Astrocyte of the hippocampus (primary cell): ENCODE measurements around the gene CLEC16A.
"Not testable (repeated sequence)": the region's sequence is repeated elsewhere in the genome, so short reads cannot be mapped to it uniquely, and the experiment has no call there.

Experiments
- DNase-seq: peaks from one replicate; pipeline ENCODE4 v3.0.0; 2011; ENCODE audit warnings: low read depth, low spot score

CLEC16A gene

DNA sequence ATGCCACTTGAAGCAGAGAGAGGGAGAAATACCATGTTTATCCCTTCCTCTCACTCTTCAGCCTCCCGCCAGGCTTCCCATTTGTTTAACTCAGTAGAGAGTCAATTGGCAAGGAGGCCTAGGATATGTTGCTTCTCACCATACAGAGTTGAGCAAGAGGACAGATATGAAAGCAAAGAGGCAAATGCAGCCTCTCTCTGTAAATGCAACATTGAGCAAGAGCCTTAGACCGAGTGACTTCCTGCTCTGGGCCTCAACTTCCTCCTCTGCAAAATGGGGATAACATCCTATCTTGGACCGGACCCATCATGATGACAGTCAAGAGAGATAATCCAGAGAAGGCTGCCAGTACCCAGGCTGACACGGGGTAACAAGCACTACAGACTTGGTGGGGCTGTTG is 274.8 kb downstream of the CLEC16A start:
- DNase-seq = no peak

GRCh38 chr16:11220507-11220906 is 276.1 kb downstream of the CLEC16A start:
- DNase-seq = not testable (repeated sequence)

- DNase-seq = no peak
These were observed 279.9 kb downstream of the CLEC16A start for GRCh38 chr16:11224096-11224893.

DNA sequence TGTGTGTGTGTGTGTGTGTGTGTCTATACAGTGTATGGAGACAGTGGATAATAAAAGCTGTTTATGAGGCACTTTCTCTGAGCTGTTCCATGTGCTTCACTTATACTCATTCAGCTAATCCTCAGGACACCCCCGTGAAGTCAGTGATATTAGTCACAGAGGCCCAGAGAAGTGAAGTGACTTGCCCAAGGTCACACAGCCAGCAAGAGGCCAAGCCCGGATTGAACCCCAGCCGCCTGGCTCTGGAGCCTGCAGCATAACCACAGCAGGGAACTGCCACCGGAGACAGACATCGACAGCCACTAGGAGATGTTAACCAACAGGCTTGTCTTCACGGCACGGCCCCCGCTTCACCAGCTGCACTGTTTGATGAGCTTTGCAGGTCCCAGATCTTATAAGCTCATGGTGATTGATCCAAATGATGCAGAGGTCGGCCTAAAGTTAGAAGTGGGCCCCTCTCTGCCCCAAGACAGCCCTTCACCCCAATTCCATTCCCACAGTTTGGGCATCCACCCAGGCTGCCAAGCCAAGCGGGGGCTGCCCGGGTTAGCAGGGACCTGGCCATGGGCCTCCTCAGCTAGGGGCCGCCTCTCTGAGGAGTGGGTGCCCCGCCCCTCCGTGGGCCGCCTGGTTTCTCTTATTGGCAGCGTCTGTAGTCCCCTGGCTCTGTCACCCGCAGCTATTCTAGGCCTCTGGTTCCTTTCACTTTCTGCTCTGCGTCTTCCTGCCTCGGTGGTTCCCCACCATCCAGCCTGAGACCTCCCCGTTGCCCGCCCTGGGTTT is 280.7 kb downstream of the CLEC16A start:
- no peak for DNase-seq

- DNase-seq = no peak
These were observed 281.5 kb downstream of the CLEC16A start for GRCh38 chr16:11225677-11226549.

- DNase-seq = no peak
These were observed 285.1 kb downstream of the CLEC16A start for GRCh38 chr16:11229432-11229831.

- DNase-seq = no peak
These were observed 285.5 kb downstream of the CLEC16A start for GRCh38 chr16:11229906-11230305.

DNA sequence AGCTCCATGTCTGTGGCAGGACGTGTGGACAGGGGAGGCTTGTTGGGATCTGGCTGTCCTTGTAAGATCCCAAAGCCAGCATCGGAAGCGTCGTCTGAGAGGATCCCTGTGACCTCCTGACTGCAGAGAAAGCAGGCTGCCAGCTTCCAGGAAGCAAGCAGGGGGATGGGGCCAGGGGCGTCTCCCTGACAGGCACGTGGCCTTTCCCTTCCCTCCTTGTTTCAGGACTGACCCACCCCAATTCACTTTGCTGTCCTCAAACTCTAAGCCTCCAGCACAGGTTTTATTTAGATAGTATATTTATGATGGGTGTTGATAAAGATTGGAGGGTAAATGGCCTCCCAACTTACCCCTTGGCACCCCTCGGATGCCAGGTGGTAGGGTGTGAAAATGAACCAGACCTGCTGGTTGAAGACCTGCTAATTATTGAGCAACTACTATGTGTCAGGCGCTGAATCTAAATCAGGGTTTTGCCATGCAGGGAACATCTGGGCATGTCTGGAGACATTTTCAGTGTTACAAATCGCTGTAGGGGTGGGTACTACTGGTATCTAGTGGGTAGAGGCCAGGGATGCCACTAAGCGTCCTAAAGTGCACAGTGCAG is 287.1 kb downstream of the CLEC16A start:
- DNase-seq = no peak
